ENCODE results near the gene ZNF443. TPM values are rescaled to one million over a fixed set of nuclear protein-coding genes. Genes with fewer than 3 reads are reported as not detected.
A peak's percentile ranks its signal among the peaks of the same experiment; 100 is the strongest.
"Not testable (repeated sequence)": the region's sequence is repeated elsewhere in the genome, so short reads cannot be mapped to it uniquely, and the experiment has no call there.

Gene ZNF443
- total RNA-seq: 1 to 10 TPM in 8 of 9 donors, under 1 TPM in 1; 0.72 to 5.5 (median 3.3) TPM
- polyA plus RNA-seq: 1 to 10 TPM; 2.3 to 8.2 (median 3.7) TPM
- long read RNA-seq, donor 1, partial matches to known transcripts: 0 of 1 reads
- long read RNA-seq, donor 1, other reads (novel, unspliced or antisense): 0 of 1 reads
- long read RNA-seq, donor 2: 0 reads
- long read RNA-seq, donor 3: 0 reads
- long read RNA-seq, donor 4: 0 reads
- long read RNA-seq, donor 5, partial matches to known transcripts: 0 of 8 reads
- long read RNA-seq, donor 5, other reads (novel, unspliced or antisense): 5 of 8 reads
- long read RNA-seq, donor 6: 0 reads
- long read RNA-seq, donor 7: 0 reads
- long read RNA-seq, donor 8, partial matches to known transcripts: 0 of 1 reads
- long read RNA-seq, donor 8, other reads (novel, unspliced or antisense): 0 of 1 reads
- long read RNA-seq, donor 9: 0 reads
- long read RNA-seq, donor 10: 0 reads

GRCh38 chr19:12440541-12441316 is at the start of gene ZNF443:
Gene ZNF443 (minus strand): TSS chr19:12441021. CDS start chr19:12440914, 107 bp downstream.
- WGBS, 4 donors: 0% methylated on average over 3 to 59 of the region's 59 CpGs
- H3K27me3 ChIP-seq: no peaks in the 10 kb centered on the region
- TF ChIP-seq POLR2A (IDR thresholded peaks at IDR 0.05) (peak; percentile 62 to 91), CTCF (IDR thresholded peaks at IDR 0.05) (no peak)
- peak within 1 kb of the TSS; percentile 39 to 89 (median 78) for H3K27ac ChIP-seq
- peak within 1 kb of the TSS; percentile 42 to 86 (median 68) for H3K4me3 ChIP-seq
- no peaks in the 10 kb centered on the region for H3K4me1 ChIP-seq (replicated peaks in 1 of 2)
- H3K36me3 ChIP-seq (replicated peaks in 1 of 2): no peaks in the 10 kb centered on the region
- H3K9me3 ChIP-seq (replicated peaks in 1 of 3): no peaks in the 10 kb centered on the region
- DNase-seq: peak; percentile 99 to 100 (median 99)
- intact Hi-C loops (cut with DNase I): no loop called here

GRCh38 chr19:12486265-12486783 is 45.5 kb upstream of the ZNF443 start:
- DNase-seq; H3K27me3 ChIP-seq; H3K4me3 ChIP-seq; H3K36me3 ChIP-seq (replicated peaks in 1 of 2); H3K27ac ChIP-seq; intact Hi-C loops (cut with DNase I); H3K9me3 ChIP-seq (replicated peaks in 1 of 3): not testable (repeated sequence)
- 82 to 88% (median 83%) methylated on average over 1 of the region's 1 CpG for WGBS, 4 donors
- H3K4me1 ChIP-seq (replicated peaks in 1 of 2): peaks cover 3 to 11% of the 10 kb centered on the region in 2 donors

- no peak overlapping the region for H3K4me3 ChIP-seq
- intact Hi-C loops (cut with DNase I): no loop called here
- 67 to 87% (median 81%) methylated on average over 3 of the region's 3 CpGs for WGBS, 4 donors
- H3K36me3 ChIP-seq (replicated peaks in 1 of 2): no peaks in the 10 kb centered on the region
- no peaks in the 10 kb centered on the region for H3K9me3 ChIP-seq (replicated peaks in 1 of 3)
- no peak for DNase-seq
- H3K27ac ChIP-seq: peak overlapping the region in 1 of 5 donors; percentile 79
- no peaks in the 10 kb centered on the region for H3K27me3 ChIP-seq
- no peak for TF ChIP-seq CTCF (IDR thresholded peaks at IDR 0.05)
- TF ChIP-seq POLR2A (IDR thresholded peaks at IDR 0.05): no peak
- H3K4me1 ChIP-seq (replicated peaks in 1 of 2): peaks cover 3 to 11% of the 10 kb centered on the region in 2 donors
These were observed 44.8 kb upstream of the ZNF443 start for GRCh38 chr19:12485571-12485970.

- Histone ChIP-seq H3K27ac (peak overlapping the region in 4 of 5 donors; percentile 30 to 85 (median 70)), H3K27me3 (no peaks in the 10 kb centered on the region), H3K9me3 (replicated peaks in 1 of 3) (no peaks in the 10 kb centered on the region), H3K4me3 (peak overlapping the region; percentile 35 to 99 (median 72)), H3K4me1 (replicated peaks in 1 of 2) (peaks cover 3 to 11% of the 10 kb centered on the region in 2 donors), H3K36me3 (replicated peaks in 1 of 2) (no peaks in the 10 kb centered on the region)
- TF ChIP-seq POLR2A (IDR thresholded peaks at IDR 0.05) (no peak), CTCF (IDR thresholded peaks at IDR 0.05) (no peak)
- intact Hi-C loops (cut with DNase I): no loop called here
- 1 to 5% (median 4%) methylated on average over 9 to 11 of the region's 11 CpGs for WGBS, 4 donors
- no peak for DNase-seq
These were observed 44.2 kb upstream of the ZNF443 start for GRCh38 chr19:12485052-12485416.

All from adrenal gland (tissue), 19 donors.